Measurements from ENCODE around the gene TBC1D22A. TPM values are rescaled to one million over a fixed set of nuclear protein-coding genes. Genes with fewer than 3 reads are reported as not detected.
A peak's percentile ranks its signal among the peaks of the same experiment; 100 is the strongest.

Gene TBC1D22A
- total and polyA plus RNA-seq, 10 of the 15 experiments (the other 5 are each of a cell fraction or from before 2014, with no cell fraction given): 0.63 to 44.7 (median 27.4) TPM

GRCh38 chr22:46762238-46763050 is at the start of gene TBC1D22A (continued):
- TF ChIP-seq HSF1 (IDR thresholded peaks at IDR 0.05; ENCODE audit: low read depth, low read length) (no peak), RUNX3 (IDR thresholded peaks at IDR 0.05; ENCODE audit: low read length) (peak; percentile 59; the same call in 1 of the 2 replicates), PAX5 (IDR thresholded peaks at IDR 0.05; ENCODE audit: borderline replicate concordance, low read depth, low read length) (no peak), PRDM15 (CRISPR knock-in tag; IDR thresholded peaks at IDR 0.05) (no peak), BCL3 (IDR thresholded peaks at IDR 0.05; ENCODE audit: borderline replicate concordance, insufficient read depth, low read depth, low read length, poor library complexity, severe bottlenecking) (no peak), ZNF274 (IDR thresholded peaks at IDR 0.05; ENCODE audit: insufficient read depth, insufficient read length) (no peak), REST (IDR thresholded peaks at IDR 0.05; ENCODE audit: low read depth, low read length) (no peak), IKZF1 (conservative IDR thresholded peaks at IDR 0.05) (peak; percentile 79), CEBPZ (IDR thresholded peaks at IDR 0.05; ENCODE audit: low read depth, low read length) (no peak), SMC3 (IDR thresholded peaks at IDR 0.05; ENCODE audit: borderline replicate concordance, low read length) (no peak), FOXK2 (IDR thresholded peaks at IDR 0.05) (peak; percentile 54; the same call in 1 of the 2 replicates), ATF7 (IDR thresholded peaks at IDR 0.05; ENCODE audit: low read depth) (peak; percentile 46; the same call in 1 of the 2 replicates), NFIC (IDR thresholded peaks at IDR 0.05; ENCODE audit: low read depth, low read length) (no peak), JUND (IDR thresholded peaks at IDR 0.05; ENCODE audit: low read depth, low read length) (no peak), MEF2A (IDR thresholded peaks at IDR 0.05; ENCODE audit: insufficient read depth, low read depth, low read length) (0 out of 2 replicates have a peak, but pooled peaks have one; percentile 12)

All from GM12878 (cell line).